Measurements from ENCODE around the gene MYH14. TPM values are rescaled to one million over a fixed set of nuclear protein-coding genes. Genes with fewer than 3 reads are reported as not detected.

The MYH14 gene
- total and polyA plus RNA-seq, 10 of the 15 experiments (the other 5 are each of a cell fraction or from before 2014, with no cell fraction given) = 0.06 to 0.69 (median 0.15) TPM; not detected in 4

DNA sequence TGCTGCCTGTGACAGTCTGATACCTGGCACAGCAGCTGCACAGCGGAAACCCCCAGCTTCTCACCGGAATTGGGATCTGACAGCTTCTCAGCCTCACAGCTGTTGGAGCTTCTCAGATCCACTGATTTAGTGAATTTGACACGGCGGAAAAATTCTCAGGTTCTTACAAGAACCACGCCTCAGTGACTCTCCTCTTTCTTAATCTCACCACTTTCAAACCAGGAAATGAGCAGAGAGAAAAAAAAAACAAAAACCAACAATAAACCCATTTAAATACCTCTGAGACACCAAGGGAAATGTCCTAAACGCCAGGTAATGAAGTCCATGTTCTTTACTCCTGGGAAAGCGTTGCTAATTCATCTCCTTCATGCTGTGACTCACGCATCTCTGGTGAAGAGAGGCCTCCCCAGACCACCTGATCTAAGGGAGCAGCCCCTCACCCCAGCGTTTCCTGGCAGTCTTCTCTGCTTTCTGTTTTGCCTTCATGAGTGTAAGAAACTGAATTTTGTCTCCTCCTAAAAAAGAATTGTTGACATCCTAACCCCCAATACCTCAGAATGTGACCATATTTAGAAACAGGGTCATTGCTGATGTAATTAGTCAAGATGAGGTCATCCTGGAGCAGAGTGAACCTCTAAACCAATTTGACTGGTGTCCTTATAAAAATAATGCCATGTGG, 24.4 kb upstream of the MYH14 start (continued):
- TF ChIP-seq TCF12 (IDR thresholded peaks at IDR 0.05; ENCODE audit: low read depth, low read length) = peak; percentile 92
- no peak for TF ChIP-seq GABPA (IDR thresholded peaks at IDR 0.05; ENCODE audit: low read depth)
- TF ChIP-seq, protein P1, sequence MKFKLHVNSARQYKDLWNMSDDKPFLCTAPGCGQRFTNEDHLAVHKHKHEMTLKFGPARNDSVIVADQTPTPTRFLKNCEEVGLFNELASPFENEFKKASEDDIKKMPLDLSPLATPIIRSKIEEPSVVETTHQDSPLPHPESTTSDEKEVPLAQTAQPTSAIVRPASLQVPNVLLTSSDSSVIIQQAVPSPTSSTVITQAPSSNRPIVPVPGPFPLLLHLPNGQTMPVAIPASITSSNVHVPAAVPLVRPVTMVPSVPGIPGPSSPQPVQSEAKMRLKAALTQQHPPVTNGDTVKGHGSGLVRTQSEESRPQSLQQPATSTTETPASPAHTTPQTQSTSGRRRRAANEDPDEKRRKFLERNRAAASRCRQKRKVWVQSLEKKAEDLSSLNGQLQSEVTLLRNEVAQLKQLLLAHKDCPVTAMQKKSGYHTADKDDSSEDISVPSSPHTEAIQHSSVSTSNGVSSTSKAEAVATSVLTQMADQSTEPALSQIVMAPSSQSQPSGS (IDR thresholded peaks at IDR 0.05; ENCODE audit: low read length) = peak; percentile 75
- peak; percentile 46 for TF ChIP-seq RELA (IDR thresholded peaks at IDR 0.05; ENCODE audit: borderline replicate concordance, partially characterized antibody)
- TF ChIP-seq BMI1 (IDR thresholded peaks at IDR 0.05; ENCODE audit: borderline replicate concordance) = no peak
- no peak for TF ChIP-seq NFYB (IDR thresholded peaks at IDR 0.05; ENCODE audit: insufficient read depth, low read depth, low read length)
- TF ChIP-seq ESRRA (IDR thresholded peaks at IDR 0.05; ENCODE audit: low read length) = no peak
- peak; percentile 53 to 54; a peak in 3 of 4 replicates for TF ChIP-seq IKZF2 (IDR thresholded peaks at IDR 0.05)
- peak; percentile 44; the same call in 1 of the 2 replicates for TF ChIP-seq ZNF384 (IDR thresholded peaks at IDR 0.05; ENCODE audit: borderline replicate concordance, low read depth, low read length)
- no peak for TF ChIP-seq NFIC (IDR thresholded peaks at IDR 0.05; ENCODE audit: low read depth, low read length)
- TF ChIP-seq CREM (IDR thresholded peaks at IDR 0.05; ENCODE audit: low read depth) = peak; percentile 39; the same call in 1 of the 2 replicates
- 0 out of 2 replicates have a peak, but pooled peaks have one; percentile 3 for TF ChIP-seq SMARCA5 (IDR thresholded peaks at IDR 0.05)
- TF ChIP-seq, protein P2, sequence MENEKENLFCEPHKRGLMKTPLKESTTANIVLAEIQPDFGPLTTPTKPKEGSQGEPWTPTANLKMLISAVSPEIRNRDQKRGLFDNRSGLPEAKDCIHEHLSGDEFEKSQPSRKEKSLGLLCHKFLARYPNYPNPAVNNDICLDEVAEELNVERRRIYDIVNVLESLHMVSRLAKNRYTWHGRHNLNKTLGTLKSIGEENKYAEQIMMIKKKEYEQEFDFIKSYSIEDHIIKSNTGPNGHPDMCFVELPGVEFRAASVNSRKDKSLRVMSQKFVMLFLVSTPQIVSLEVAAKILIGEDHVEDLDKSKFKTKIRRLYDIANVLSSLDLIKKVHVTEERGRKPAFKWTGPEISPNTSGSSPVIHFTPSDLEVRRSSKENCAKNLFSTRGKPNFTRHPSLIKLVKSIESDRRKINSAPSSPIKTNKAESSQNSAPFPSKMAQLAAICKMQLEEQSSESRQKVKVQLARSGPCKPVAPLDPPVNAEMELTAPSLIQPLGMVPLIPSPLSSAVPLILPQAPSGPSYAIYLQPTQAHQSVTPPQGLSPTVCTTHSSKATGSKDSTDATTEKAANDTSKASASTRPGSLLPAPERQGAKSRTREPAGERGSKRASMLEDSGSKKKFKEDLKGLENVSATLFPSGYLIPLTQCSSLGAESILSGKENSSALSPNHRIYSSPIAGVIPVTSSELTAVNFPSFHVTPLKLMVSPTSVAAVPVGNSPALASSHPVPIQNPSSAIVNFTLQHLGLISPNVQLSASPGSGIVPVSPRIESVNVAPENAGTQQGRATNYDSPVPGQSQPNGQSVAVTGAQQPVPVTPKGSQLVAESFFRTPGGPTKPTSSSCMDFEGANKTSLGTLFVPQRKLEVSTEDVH (IDR thresholded peaks at IDR 0.05; ENCODE audit: low read depth, partially characterized antibody) = peak; percentile 40
- TF ChIP-seq SKIL (IDR thresholded peaks at IDR 0.05; ENCODE audit: low read depth, poor library complexity, severe bottlenecking) = no peak
- no peak for TF ChIP-seq CBX3 (IDR thresholded peaks at IDR 0.05; ENCODE audit: borderline replicate concordance, low read depth)
- TF ChIP-seq POLR2AphosphoS2 (IDR thresholded peaks at IDR 0.05; ENCODE audit: low read depth, low read length) = no peak
- TF ChIP-seq RUNX3 (IDR thresholded peaks at IDR 0.05; ENCODE audit: low read length) = peak; percentile 29; the same call in 1 of the 2 replicates
- no peak for TF ChIP-seq MYC (IDR thresholded peaks at IDR 0.05; ENCODE audit: insufficient read depth, insufficient read length, insufficient replicate concordance, low read length, severe bottlenecking)
- TF ChIP-seq RAD51 (IDR thresholded peaks at IDR 0.05) = peak; percentile 28; the same call in 1 of the 2 replicates
- TF ChIP-seq CEBPB (IDR thresholded peaks at IDR 0.05; ENCODE audit: borderline replicate concordance in 1 of 2, low read depth in 2 of 2, low read length in 2 of 2) = no peak
- no peak for TF ChIP-seq BRCA1 (IDR thresholded peaks at IDR 0.05; ENCODE audit: low read depth, low read length)
- TF ChIP-seq RELB (IDR thresholded peaks at IDR 0.05; ENCODE audit: low read depth) = peak; percentile 87
- no peak for TF ChIP-seq FOS (IDR thresholded peaks at IDR 0.05; ENCODE audit: borderline replicate concordance, extremely low read depth, insufficient read length)

Measured in GM12878 (cell line).